ACHN (cell line): ENCODE results near the gene ADD2.
"Not testable (repeated sequence)": the region's sequence is repeated elsewhere in the genome, so short reads cannot be mapped to it uniquely, and the experiment has no call there.

ENCODE experiments used
- DNase-seq: peaks from one replicate; pipeline ENCODE4 v3.0.0-alpha.2; 2015
- in situ Hi-C: cut with HindIII; loops from 2 replicates; pipeline ENCODE4 v1.10.0; 2017; ENCODE audit warnings: low sequenced_read_pairs, low pct_ligation_motif_present, low pct_unique_long_range_greater_than_20kb

ADD2 gene, protein sequence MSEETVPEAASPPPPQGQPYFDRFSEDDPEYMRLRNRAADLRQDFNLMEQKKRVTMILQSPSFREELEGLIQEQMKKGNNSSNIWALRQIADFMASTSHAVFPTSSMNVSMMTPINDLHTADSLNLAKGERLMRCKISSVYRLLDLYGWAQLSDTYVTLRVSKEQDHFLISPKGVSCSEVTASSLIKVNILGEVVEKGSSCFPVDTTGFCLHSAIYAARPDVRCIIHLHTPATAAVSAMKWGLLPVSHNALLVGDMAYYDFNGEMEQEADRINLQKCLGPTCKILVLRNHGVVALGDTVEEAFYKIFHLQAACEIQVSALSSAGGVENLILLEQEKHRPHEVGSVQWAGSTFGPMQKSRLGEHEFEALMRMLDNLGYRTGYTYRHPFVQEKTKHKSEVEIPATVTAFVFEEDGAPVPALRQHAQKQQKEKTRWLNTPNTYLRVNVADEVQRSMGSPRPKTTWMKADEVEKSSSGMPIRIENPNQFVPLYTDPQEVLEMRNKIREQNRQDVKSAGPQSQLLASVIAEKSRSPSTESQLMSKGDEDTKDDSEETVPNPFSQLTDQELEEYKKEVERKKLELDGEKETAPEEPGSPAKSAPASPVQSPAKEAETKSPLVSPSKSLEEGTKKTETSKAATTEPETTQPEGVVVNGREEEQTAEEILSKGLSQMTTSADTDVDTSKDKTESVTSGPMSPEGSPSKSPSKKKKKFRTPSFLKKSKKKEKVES

GRCh38 chr2:70767699-70768589 is at the start of gene ADD2:
Gene ADD2, minus strand, starts transcription at chr2:70768200. Its CDS starts 61,792 bp downstream, at chr2:70706408.
- peak; percentile 80 for DNase-seq
- in situ Hi-C loops = no loop called here

DNA sequence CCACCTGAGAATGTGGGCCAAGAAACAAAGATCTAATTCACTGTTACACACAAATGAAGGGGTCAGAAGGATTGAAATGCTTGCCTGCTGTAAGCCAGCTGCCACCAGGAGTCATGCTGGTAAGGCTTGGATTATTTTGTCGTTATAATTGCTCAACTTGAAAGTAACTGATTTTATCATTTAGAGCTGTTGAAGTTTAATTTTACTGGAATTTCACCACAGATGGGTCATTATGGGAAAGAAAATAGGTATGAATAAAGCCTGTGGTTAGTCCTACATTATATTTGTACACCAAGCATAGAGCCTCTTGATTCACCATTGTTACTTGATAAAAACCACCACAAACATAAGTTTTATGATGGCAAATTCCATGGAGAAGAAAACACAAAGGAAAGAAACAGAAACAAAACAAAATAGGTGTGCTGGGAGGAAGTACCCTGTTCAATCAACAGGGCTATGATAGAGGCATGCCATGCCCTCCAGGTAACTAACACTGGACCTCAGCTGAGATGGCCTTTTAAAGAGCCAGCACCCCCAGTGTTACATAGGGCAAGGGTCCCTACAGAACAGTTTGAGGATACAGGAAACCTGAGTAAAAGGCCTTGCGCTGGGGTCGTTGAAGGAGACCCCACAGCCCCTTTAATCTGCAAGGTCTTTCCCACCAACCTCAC is 49.4 kb upstream of the ADD2 start:
- no peak for DNase-seq
- in situ Hi-C loops = no loop called here

GRCh38 chr2:70816726-70817125 is 48.7 kb upstream of the ADD2 start:
- in situ Hi-C loops = no loop called here
- DNase-seq = no peak

GRCh38 chr2:70808983-70809958 is 41.3 kb upstream of the ADD2 start:
- no peak for DNase-seq
- in situ Hi-C loops = no loop called here

DNA sequence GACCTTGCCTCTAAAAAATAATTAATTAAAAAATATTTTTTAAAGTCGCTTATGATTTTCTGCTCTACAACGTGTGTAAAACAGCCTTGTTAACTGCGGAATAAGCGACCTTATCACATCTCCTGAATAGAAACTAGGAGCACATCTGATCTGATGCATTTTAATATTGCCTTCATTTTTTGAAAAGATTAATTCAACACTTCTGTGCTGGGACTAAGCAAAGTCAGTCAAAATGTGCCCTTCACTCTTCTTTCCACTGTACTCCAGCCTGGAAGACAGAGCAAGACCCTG is 39.8 kb upstream of the ADD2 start:
- DNase-seq = no peak
- in situ Hi-C loops = no loop called here

DNA sequence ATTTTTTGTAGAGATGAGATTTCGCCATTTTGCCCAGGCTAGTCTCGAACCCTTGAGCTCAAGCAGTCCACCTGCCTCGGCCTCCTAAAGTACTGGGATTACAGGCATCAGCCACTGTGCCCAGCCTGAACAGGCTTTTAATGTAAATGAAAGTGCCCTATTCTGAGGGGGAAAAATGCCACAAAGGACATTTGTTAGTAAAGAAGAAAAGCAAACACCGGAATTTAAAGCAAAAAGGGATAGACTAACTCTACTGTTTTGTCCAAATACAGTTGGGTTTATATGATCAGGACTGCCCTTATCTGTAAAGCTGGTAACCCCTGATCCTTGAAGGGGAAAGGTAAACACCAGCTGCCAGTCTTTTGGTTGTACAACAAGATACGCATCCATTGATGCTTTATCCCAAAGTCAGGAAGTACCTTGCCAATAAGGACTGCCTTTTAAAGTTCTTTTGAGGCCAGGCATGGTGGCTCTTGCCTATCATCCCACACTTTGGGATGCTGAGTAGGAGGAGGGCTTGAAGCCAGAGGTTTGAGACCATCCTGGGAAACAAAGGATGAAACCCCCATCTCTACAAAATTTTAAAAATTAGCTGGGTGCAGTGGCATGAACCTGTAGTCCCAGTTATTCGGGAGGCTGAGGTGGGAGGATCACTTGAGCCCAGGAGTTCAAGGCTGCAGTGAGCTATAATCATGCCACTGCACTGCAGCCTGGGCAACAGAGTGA is 39.3 kb upstream of the ADD2 start:
- DNase-seq = no peak
- in situ Hi-C loops = no loop called here

DNA sequence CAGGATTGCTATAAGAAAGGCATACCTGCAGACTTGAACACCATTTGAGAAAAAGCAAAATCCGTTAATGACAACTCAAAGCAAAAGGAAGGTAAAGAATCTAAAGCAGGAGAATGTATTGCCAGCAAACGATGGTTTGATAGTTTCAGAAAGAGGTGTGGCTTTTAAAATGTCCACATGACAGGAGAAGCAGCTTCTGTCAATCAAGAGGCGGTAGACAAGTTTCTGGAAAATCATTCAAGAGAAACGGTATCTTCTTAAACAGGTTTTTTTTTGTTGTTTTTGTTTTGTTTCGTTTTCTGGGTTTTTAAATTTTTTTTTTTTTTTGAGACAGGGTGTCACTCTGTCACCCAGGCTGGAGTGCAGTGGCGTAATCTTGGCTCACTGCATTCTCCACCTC is 38.6 kb upstream of the ADD2 start:
- in situ Hi-C loops = no loop called here
- DNase-seq = no peak

- in situ Hi-C loops = no loop called here
- DNase-seq = no peak
These were observed 38.0 kb upstream of the ADD2 start for GRCh38 chr2:70806013-70806412.

DNA sequence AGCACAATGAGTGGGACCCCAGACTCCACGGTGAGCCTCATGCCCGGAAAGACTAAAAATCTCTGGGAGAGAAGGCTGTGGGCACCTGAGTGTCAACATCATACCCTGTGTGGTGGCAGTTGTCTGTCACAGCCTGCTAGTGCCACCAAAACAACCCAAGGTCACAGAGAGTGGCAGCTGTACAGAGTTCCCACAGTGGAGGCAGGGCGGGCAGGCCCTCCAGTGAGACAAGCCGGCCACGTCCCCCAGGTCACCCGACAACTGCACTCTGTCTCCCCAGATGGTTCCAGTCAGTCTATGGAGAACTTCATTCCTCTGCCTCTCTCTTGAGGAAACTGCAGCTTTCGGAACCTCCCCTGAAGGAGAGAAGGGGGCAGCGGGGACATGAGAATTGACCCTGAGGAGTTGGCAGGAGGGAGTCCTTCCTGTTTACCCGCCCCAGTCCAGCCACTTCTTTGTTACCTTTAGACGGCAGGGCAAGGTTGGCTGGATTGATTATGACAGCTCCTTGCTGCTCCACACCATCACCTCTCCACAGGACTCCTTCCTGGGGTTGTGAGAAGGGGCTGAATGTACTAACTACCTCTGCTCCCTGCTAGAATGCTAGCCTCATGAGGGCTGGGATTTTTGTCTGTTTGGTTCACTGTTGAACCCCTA is 33.7 kb upstream of the ADD2 start:
- in situ Hi-C loops = no loop called here

GRCh38 chr2:70799706-70800105 is 31.7 kb upstream of the ADD2 start:
- in situ Hi-C loops = loop anchor here (25.0 kb wide), 1 partner anchor 112 kb away; no protein-coding TSS in a partner anchor

More for the DNA sequence above, 33.7 kb upstream of the ADD2 start:
- DNase-seq = no peak

GRCh38 chr2:70797996-70798395 is 30.0 kb upstream of the ADD2 start:
- not testable (repeated sequence) for DNase-seq
- in situ Hi-C loops = loop anchor here (25.0 kb wide), 1 partner anchor 111 kb away; no protein-coding TSS in a partner anchor

More at GRCh38 chr2:70799706-70800105, 31.7 kb upstream of the ADD2 start:
- no peak for DNase-seq

DNA sequence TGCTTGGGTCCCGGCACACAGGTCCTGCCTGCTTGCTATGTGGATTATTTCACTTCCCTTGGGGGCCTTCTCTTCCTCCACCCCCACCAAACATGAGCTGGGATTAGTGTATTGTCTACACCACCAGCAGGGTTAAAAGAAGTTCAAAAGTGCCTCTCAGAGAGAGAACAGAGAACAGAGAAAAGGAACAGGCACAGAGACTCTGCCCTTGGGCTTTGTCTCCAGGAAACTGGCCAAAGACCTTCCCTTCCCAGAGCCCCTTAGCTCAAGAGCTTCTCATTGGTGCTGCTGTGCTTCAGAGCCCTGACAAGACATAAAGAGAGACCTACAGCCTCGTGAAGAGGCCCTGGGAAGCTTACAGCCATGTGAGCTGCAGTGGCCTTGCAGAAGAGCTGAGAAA is 29.5 kb upstream of the ADD2 start:
- no peak for DNase-seq
- in situ Hi-C loops = loop anchor here (25.0 kb wide), 1 partner anchor 110 kb away; no protein-coding TSS in a partner anchor

DNA sequence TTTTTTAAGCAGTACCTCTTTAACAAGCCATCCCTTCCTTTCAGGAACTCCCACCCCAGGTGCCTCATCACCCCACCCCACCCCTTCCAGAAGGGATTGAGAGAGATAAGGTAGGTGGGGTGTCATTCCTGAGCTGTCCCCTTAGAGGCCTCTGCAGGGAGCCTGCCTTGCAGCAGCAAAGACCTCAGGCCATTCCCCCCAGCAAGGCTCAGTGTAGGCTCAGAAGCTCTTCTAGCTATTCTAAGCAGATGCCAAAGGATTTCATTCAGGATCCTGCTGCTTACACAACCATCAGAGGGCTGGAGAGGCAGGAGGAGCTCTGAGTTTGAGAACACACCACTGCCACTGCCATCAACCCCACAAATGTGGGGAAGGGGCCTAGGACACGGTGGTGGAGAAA is 28.3 kb upstream of the ADD2 start:
- in situ Hi-C loops = loop anchor here (25.0 kb wide), 1 partner anchor 109 kb away; no protein-coding TSS in a partner anchor
- no peak for DNase-seq

- DNase-seq = no peak
- in situ Hi-C loops = loop anchor here (25.0 kb wide), 1 partner anchor 108 kb away; no protein-coding TSS in a partner anchor
These were observed 27.4 kb upstream of the ADD2 start for GRCh38 chr2:70795164-70795995.

DNA sequence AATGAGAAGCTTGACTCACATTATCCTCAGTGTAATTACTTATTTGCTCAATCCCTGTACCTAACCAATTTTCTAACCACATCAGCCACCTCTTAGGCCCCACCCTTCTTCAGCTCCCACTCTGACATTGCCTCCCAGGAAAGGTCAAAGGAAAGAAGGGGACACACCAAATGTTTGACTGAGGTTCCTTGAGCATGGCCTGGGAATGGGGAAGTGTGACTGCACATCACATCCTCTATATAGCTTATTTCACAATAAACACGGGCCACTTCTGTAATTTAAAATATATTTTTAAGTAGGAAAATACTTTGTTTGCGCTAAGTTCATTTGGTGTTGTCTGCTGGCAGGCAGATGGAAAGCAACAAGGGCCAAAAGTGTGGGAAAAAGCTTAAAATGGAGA is 25.4 kb upstream of the ADD2 start:
- DNase-seq = no peak
- in situ Hi-C loops = loop anchor here (25.0 kb wide), 1 partner anchor 106 kb away; no protein-coding TSS in a partner anchor
